SU-DHL-6 (cell line): ENCODE measurements around the gene NUDT16L1.

Experiments
- H2AFZ ChIP-seq: fragments of 200-600 bp; sonication (generic); 2 replicates; pipeline ENCODE4 v1.6.1; 2014; ENCODE audit warnings: low read depth, mild to moderate bottlenecking, moderate library complexity, mixed read lengths, antibody characterized with exemption, low read length; ENCODE audit not compliant: severe bottlenecking
- H3F3A ChIP-seq: fragments of 200-600 bp; shearing (Covaris generic); 2 replicates; pipeline ENCODE4 v1.6.0; 2016; ENCODE audit warnings: antibody characterized with exemption, mild to moderate bottlenecking; ENCODE audit not compliant: insufficient read depth
- H3K27ac ChIP-seq: fragments of 200-600 bp; sonication (generic); 2 replicates; pipeline ENCODE4 v1.5.1; 2016; ENCODE audit warnings: low read depth, mild to moderate bottlenecking, low read length, moderate library complexity, mixed read lengths
- H3K27me3 ChIP-seq: fragments of 200-600 bp; sonication (generic), shearing (Covaris generic); 2 replicates; pipeline ENCODE4 v1.6.0; 2014; ENCODE audit warnings: mild to moderate bottlenecking, low read length
- H3K36me3 ChIP-seq: fragments of 200-600 bp; sonication (generic); 2 replicates; pipeline ENCODE4 v1.6.1; 2014; ENCODE audit warnings: mild to moderate bottlenecking, low read length, mixed read lengths
- H3K4me2 ChIP-seq: fragments of 300-600, 200-600 bp; shearing (Covaris generic), sonication (generic); 2 replicates; pipeline ENCODE4 v1.6.0; 2014; ENCODE audit warnings: low read length, low read depth, mild to moderate bottlenecking; ENCODE audit not compliant: poor library complexity, severe bottlenecking
- H3K4me3 ChIP-seq: fragments of 200-600 bp; sonication (generic); 2 replicates; pipeline ENCODE4 v1.5.1; 2014; ENCODE audit warnings: antibody characterized with exemption, low read length, mild to moderate bottlenecking, mixed read lengths; ENCODE audit not compliant: insufficient read depth, poor library complexity, severe bottlenecking
- H3K79me2 ChIP-seq: fragments of 200-600 bp; sonication (generic); 2 replicates; pipeline ENCODE4 v1.6.1; 2014; ENCODE audit warnings: mild to moderate bottlenecking, low read length, moderate library complexity; ENCODE audit not compliant: insufficient read depth
- H3K9ac ChIP-seq: fragments of 200-600 bp; sonication (generic); 2 replicates; pipeline ENCODE4 v1.7.0; 2014; ENCODE audit warnings: mild to moderate bottlenecking, low read length
- H3K9me2 ChIP-seq: fragments of 200-600 bp; sonication (generic); replicated peaks from 2 replicates; pipeline ENCODE4 v1.6.1; 2014; ENCODE audit warnings: low read length; ENCODE audit not compliant: insufficient read depth
- H3K9me3 ChIP-seq: fragments of 200-600 bp; sonication (generic); 2 replicates; pipeline ENCODE4 v1.6.1; 2014; ENCODE audit warnings: low read length, mixed read lengths; ENCODE audit not compliant: insufficient read depth
- H4K20me1 ChIP-seq: fragments of 200-600 bp; sonication (generic); 2 replicates; pipeline ENCODE4 v1.6.1; 2014; ENCODE audit warnings: low read depth, mild to moderate bottlenecking, antibody characterized with exemption, low read length, moderate library complexity, mixed read lengths
- CTCF ChIP-seq: fragments of 200-600 bp; sonication (generic); IDR thresholded peaks from one replicate; pipeline ENCODE4 v1.5.1; 2017; ENCODE audit warnings: antibody characterized with exemption, mild to moderate bottlenecking, low read length, moderate library complexity; ENCODE audit not compliant: insufficient read depth, poor library complexity, severe bottlenecking
- EZH2phosphoT487 ChIP-seq: fragments of 200-600 bp; sonication (generic), shearing (Covaris generic); conservative IDR thresholded peaks from 2 replicates; pipeline ENCODE4 v1.6.1; 2018; ENCODE audit warnings: mild to moderate bottlenecking, antibody characterized with exemption, low read length, moderate library complexity, mixed read lengths

The NUDT16L1 gene

GRCh38 chr16:4677994-4678393, 15.4 kb upstream of the NUDT16L1 start:
- Histone ChIP-seq H3K4me2 (no peak overlapping the region), H4K20me1 (no peaks in the 10 kb centered on the region), H3K4me3 (no peak overlapping the region), H3K9ac (no peak overlapping the region), H3K27me3 (no peaks in the 10 kb centered on the region), H3F3A (no peaks in the 10 kb centered on the region), H3K9me3 (no peaks in the 10 kb centered on the region), H3K36me3 (no peaks in the 10 kb centered on the region), H3K27ac (no peak overlapping the region), H2AFZ (no peak overlapping the region), H3K9me2 (no peaks in the 10 kb centered on the region), H3K79me2 (no peaks in the 10 kb centered on the region)
- TF ChIP-seq CTCF (no peak), EZH2phosphoT487 (no peak)

GRCh38 chr16:4678596-4678995, 14.8 kb upstream of the NUDT16L1 start:
- no peak for TF ChIP-seq EZH2phosphoT487
- no peak for TF ChIP-seq CTCF
- Histone ChIP-seq H3K4me2 (no peak overlapping the region), H3K27me3 (no peaks in the 10 kb centered on the region), H3K9me2 (no peaks in the 10 kb centered on the region), H3K27ac (no peak overlapping the region), H2AFZ (no peak overlapping the region), H3K4me3 (no peak overlapping the region), H3K36me3 (no peaks in the 10 kb centered on the region), H4K20me1 (no peaks in the 10 kb centered on the region), H3F3A (no peaks in the 10 kb centered on the region), H3K79me2 (no peaks in the 10 kb centered on the region), H3K9ac (no peak overlapping the region), H3K9me3 (no peaks in the 10 kb centered on the region)

- H2AFZ ChIP-seq = no peak overlapping the region
- H3K4me3 ChIP-seq = no peak overlapping the region
- H4K20me1 ChIP-seq = no peaks in the 10 kb centered on the region
- H3K36me3 ChIP-seq = no peaks in the 10 kb centered on the region
- H3K9ac ChIP-seq = no peak overlapping the region
- no peak overlapping the region for H3K27ac ChIP-seq
- no peaks in the 10 kb centered on the region for H3K9me2 ChIP-seq
- no peaks in the 10 kb centered on the region for H3F3A ChIP-seq
- no peak overlapping the region for H3K4me2 ChIP-seq
- no peaks in the 10 kb centered on the region for H3K9me3 ChIP-seq
- H3K27me3 ChIP-seq = no peaks in the 10 kb centered on the region
- TF ChIP-seq CTCF (no peak), EZH2phosphoT487 (no peak)
- no peaks in the 10 kb centered on the region for H3K79me2 ChIP-seq
These were observed 14.1 kb upstream of the NUDT16L1 start for GRCh38 chr16:4679156-4679849.
